H9 (cell line): ENCODE data around the gene BOD1. TPM values are rescaled to one million over a fixed set of nuclear protein-coding genes. Genes with fewer than 3 reads are reported as not detected.

ENCODE experiments used
- DNase-seq: peaks from one replicate; pipeline ENCODE4 v3.0.0-alpha.2; 2017
- H2AFZ ChIP-seq: one replicate; pipeline ENCODE4 v1.6.1; 2013; ENCODE audit warnings: mild to moderate bottlenecking, low read length, control low read depth, moderate library complexity
- H2AK5ac ChIP-seq: 2 replicates; pipeline ENCODE4 v1.6.1; 2013; ENCODE audit warnings: low read length, control low read depth, mixed read lengths; ENCODE audit not compliant: insufficient read length
- H2BK120ac ChIP-seq: one replicate; pipeline ENCODE4 v1.6.1; 2013; ENCODE audit warnings: low read depth, mild to moderate bottlenecking, low read length, control low read depth, inconsistent platforms; ENCODE audit not compliant: poor library complexity, severe bottlenecking
- H2BK12ac ChIP-seq: 2 replicates; pipeline ENCODE4 v1.6.1; 2013; ENCODE audit warnings: low read length, control low read depth, mixed read lengths, low read depth; ENCODE audit not compliant: insufficient read length
- H2BK15ac ChIP-seq: 2 replicates; pipeline ENCODE4 v1.6.1; 2013; ENCODE audit warnings: low read depth, low read length, control low read depth
- H2BK20ac ChIP-seq: one replicate; pipeline ENCODE4 v1.6.1; 2013; ENCODE audit warnings: low read depth, mild to moderate bottlenecking, low read length, control low read depth, inconsistent platforms; ENCODE audit not compliant: poor library complexity, severe bottlenecking
- H2BK5ac ChIP-seq: 2 replicates; pipeline ENCODE4 v1.6.1; 2013; ENCODE audit warnings: low read length, control low read depth, mixed read lengths; ENCODE audit not compliant: insufficient read length
- H3K14ac ChIP-seq: 2 replicates; pipeline ENCODE4 v1.6.1; 2013; ENCODE audit warnings: low read length, control low read depth; ENCODE audit not compliant: insufficient read depth
- H3K18ac ChIP-seq: 2 replicates; pipeline ENCODE4 v1.6.1; 2013; ENCODE audit warnings: low read depth, mild to moderate bottlenecking, mixed read lengths, low read length, control low read depth; ENCODE audit not compliant: insufficient read length
- H3K23ac ChIP-seq: 2 replicates; pipeline ENCODE4 v1.6.1; 2013; ENCODE audit warnings: low read length, control low read depth, mixed read lengths, low read depth; ENCODE audit not compliant: insufficient read length
- H3K23me2 ChIP-seq: 2 replicates; pipeline ENCODE4 v1.6.1; 2013; ENCODE audit warnings: low read depth, mild to moderate bottlenecking, mixed read lengths, low read length, control low read depth; ENCODE audit not compliant: insufficient read length, poor library complexity, severe bottlenecking
- H3K27ac ChIP-seq: 2 replicates; pipeline ENCODE4 v1.5.1; 2013; ENCODE audit warnings: low read length, control low read depth, mixed read lengths, low read depth; ENCODE audit not compliant: insufficient read length
- H3K27me3 ChIP-seq: 2 replicates; pipeline ENCODE4 v1.6.1; 2013; ENCODE audit warnings: low read length, control low read depth, inconsistent platforms; ENCODE audit not compliant: insufficient read depth
- H3K4ac ChIP-seq: 2 replicates; pipeline ENCODE4 v1.6.1; 2013; ENCODE audit warnings: low read depth, mild to moderate bottlenecking, control low read depth, inconsistent platforms, low read length, moderate library complexity
- H3K4me1 ChIP-seq: 2 replicates; pipeline ENCODE4 v1.6.1; 2013; ENCODE audit warnings: low read length, control low read depth, inconsistent platforms; ENCODE audit not compliant: insufficient read depth
- H3K4me2 ChIP-seq: 2 replicates; pipeline ENCODE4 v1.6.1; 2013; ENCODE audit warnings: low read length, control low read depth, mixed read lengths; ENCODE audit not compliant: insufficient read length, insufficient read depth
- H3K56ac ChIP-seq: 2 replicates; pipeline ENCODE4 v1.6.1; 2013; ENCODE audit warnings: low read depth, mild to moderate bottlenecking, mixed read lengths, low read length, control low read depth; ENCODE audit not compliant: insufficient read length
- H3K79me1 ChIP-seq: 2 replicates; pipeline ENCODE4 v1.6.1; 2013; ENCODE audit warnings: low read depth, mild to moderate bottlenecking, moderate library complexity, low read length, control low read depth, inconsistent platforms; ENCODE audit not compliant: insufficient read depth, poor library complexity, severe bottlenecking
- H3K79me2 ChIP-seq: 2 replicates; pipeline ENCODE4 v1.6.1; 2013; ENCODE audit warnings: low read length, control low read depth, inconsistent platforms; ENCODE audit not compliant: insufficient read depth
- H3K9ac ChIP-seq: 2 replicates; pipeline ENCODE4 v1.6.1; 2013; ENCODE audit warnings: low read length, control low read depth, mixed read lengths; ENCODE audit not compliant: insufficient read length; ENCODE audit errors: extremely low read depth
- H3K9me3 ChIP-seq: one replicate; pipeline ENCODE4 v1.6.1; 2013; ENCODE audit warnings: low read depth, low read length, inconsistent platforms; ENCODE audit not compliant: control insufficient read depth
- H3T11ph ChIP-seq: one replicate; pipeline ENCODE4 v1.6.1; 2013; ENCODE audit warnings: mild to moderate bottlenecking, low read length, control low read depth, inconsistent platforms
- H4K20me1 ChIP-seq: one replicate; pipeline ENCODE4 v1.6.1; 2013; ENCODE audit not compliant: control insufficient read depth, insufficient read length, insufficient read depth
- H4K5ac ChIP-seq: 2 replicates; pipeline ENCODE4 v1.6.1; 2013; ENCODE audit warnings: low read depth, mild to moderate bottlenecking, mixed read lengths, low read length, control low read depth; ENCODE audit not compliant: insufficient read length
- H4K8ac ChIP-seq: replicated peaks from 2 replicates; pipeline ENCODE4 v1.6.1; 2013; ENCODE audit warnings: low read length, control low read depth, mixed read lengths, low read depth; ENCODE audit not compliant: insufficient read length
- H4K91ac ChIP-seq: 2 replicates; pipeline ENCODE4 v1.6.1; 2013; ENCODE audit warnings: low read depth, mild to moderate bottlenecking, moderate library complexity, mixed read lengths, low read length, control low read depth; ENCODE audit not compliant: insufficient read length
- H3K27ac Mint-ChIP-seq, 3 experiments: 2 replicates in 2 of 3; 3 replicates in 1 of 3; pipeline ENCODE4 v1.8.0; 2020 to 2021; ENCODE audit warnings: mixed read lengths in 3 of 3, mild to moderate bottlenecking in 1 of 3, moderate library complexity in 1 of 3
- H3K27me3 Mint-ChIP-seq: 2 replicates; pipeline ENCODE4 v1.8.0; 2021; ENCODE audit warnings: low read depth, mild to moderate bottlenecking, moderate library complexity, mixed read lengths
- H3K36me3 Mint-ChIP-seq, 3 experiments: 2 replicates in 2 of 3; 3 replicates in 1 of 3; pipeline ENCODE4 v1.8.0; 2020 to 2021; ENCODE audit warnings: low read depth in 3 of 3, mixed read lengths in 3 of 3; ENCODE audit not compliant: insufficient read depth in 1 of 3
- H3K4me1 Mint-ChIP-seq, 2 experiments: 2 replicates each; pipeline ENCODE4 v1.8.0; 2020; ENCODE audit warnings: mixed read lengths in 2 of 2
- H3K4me3 Mint-ChIP-seq, 2 experiments: 2 replicates in 1 of 2; 3 replicates in 1 of 2; pipeline ENCODE4 v1.8.0; 2020 to 2021; ENCODE audit warnings: mild to moderate bottlenecking in 2 of 2, mixed read lengths in 2 of 2, moderate library complexity in 1 of 2
- H3K9me3 Mint-ChIP-seq, 2 experiments: 2 replicates in 1 of 2; 3 replicates in 1 of 2; pipeline ENCODE4 v1.8.0; 2020; ENCODE audit warnings: mild to moderate bottlenecking in 2 of 2, mixed read lengths in 2 of 2, moderate library complexity in 1 of 2
- WGBS: extraction: QIAGEN DNeasy Blood & Tissue Kit; methylation state at CpG from one replicate; pipeline ENCODE4 v1.1.7; 2013; ENCODE audit warnings: missing lambda C conversion rate, low lambda C conversion rate, mixed read lengths; ENCODE audit not compliant: insufficient read length; ENCODE audit errors: extremely low coverage; 5-methylcytosine and 5-hydroxymethylcytosine counted together
- total RNA-seq: library from RNA; stranded (reverse); gene quantifications from 2 replicates; pipeline ENCODE4 v1.2.1, GENCODE V29; 2021
- TF ChIP-seq, protein P1 (sequence below): fragments of 200-600 bp; sonication (generic); conservative IDR thresholded peaks from 3 replicates; pipeline ENCODE4 v1.8.0; 2021; ENCODE audit warnings: antibody characterized with exemption, mild to moderate bottlenecking

BOD1 gene
- total RNA-seq, 1 experiment from 2014 or later: 121 TPM

- Histone ChIP-seq H4K91ac (no peak overlapping the region), H2AFZ (no peak overlapping the region), H2BK15ac (no peak overlapping the region), H3K4me1 (0 out of 2 replicates have a peak, but pooled peaks cover 5% of the 10 kb centered on the region), H3K18ac (no peak overlapping the region), H2BK20ac (no peak overlapping the region), H3K23ac (no peak overlapping the region), H3K23me2 (no peaks in the 10 kb centered on the region), H3K9ac (no peak overlapping the region), H4K5ac (no peak overlapping the region), H2BK120ac (no peak overlapping the region), H3T11ph (no peak overlapping the region), H3K56ac (no peak overlapping the region), H2BK12ac (no peak overlapping the region), H4K8ac (no peak overlapping the region), H3K14ac (no peak overlapping the region), H2BK5ac (no peak overlapping the region), H3K9me3 (no peaks in the 10 kb centered on the region), H3K79me2 (no peaks in the 10 kb centered on the region), H3K27me3 (no peaks in the 10 kb centered on the region), H3K4me2 (no peak overlapping the region), H3K79me1 (no peaks in the 10 kb centered on the region), H3K4ac (no peak overlapping the region), H3K27ac (no peak overlapping the region), H4K20me1 (no peaks in the 10 kb centered on the region), H2AK5ac (no peak overlapping the region)
- H3K4me3 Mint-ChIP-seq: no peak overlapping the region
- TF ChIP-seq, protein P1, sequence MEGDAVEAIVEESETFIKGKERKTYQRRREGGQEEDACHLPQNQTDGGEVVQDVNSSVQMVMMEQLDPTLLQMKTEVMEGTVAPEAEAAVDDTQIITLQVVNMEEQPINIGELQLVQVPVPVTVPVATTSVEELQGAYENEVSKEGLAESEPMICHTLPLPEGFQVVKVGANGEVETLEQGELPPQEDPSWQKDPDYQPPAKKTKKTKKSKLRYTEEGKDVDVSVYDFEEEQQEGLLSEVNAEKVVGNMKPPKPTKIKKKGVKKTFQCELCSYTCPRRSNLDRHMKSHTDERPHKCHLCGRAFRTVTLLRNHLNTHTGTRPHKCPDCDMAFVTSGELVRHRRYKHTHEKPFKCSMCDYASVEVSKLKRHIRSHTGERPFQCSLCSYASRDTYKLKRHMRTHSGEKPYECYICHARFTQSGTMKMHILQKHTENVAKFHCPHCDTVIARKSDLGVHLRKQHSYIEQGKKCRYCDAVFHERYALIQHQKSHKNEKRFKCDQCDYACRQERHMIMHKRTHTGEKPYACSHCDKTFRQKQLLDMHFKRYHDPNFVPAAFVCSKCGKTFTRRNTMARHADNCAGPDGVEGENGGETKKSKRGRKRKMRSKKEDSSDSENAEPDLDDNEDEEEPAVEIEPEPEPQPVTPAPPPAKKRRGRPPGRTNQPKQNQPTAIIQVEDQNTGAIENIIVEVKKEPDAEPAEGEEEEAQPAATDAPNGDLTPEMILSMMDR: no peak
- no peaks in the 10 kb centered on the region for H3K9me3 Mint-ChIP-seq
- WGBS: no CpG with 5 or more reads among the region's 7 CpGs
- peaks cover 2% of the 10 kb centered on the region; the same call in 1 of the 2 replicates for H3K27me3 Mint-ChIP-seq
- H3K36me3 Mint-ChIP-seq: no peaks in the 10 kb centered on the region
- DNase-seq: no peak
- no peak overlapping the region for H3K27ac Mint-ChIP-seq
- H3K4me1 Mint-ChIP-seq: peaks cover 41 to 43% of the 10 kb centered on the region in 2 experiments
Measured at GRCh38 chr5:173637340-173637739, 20.9 kb upstream of the BOD1 start.
